GM18519 (cell line): Measurements from ENCODE around the gene STATH.
"Not testable (repeated sequence)": the region's sequence is repeated elsewhere in the genome, so short reads cannot be mapped to it uniquely, and the experiment has no call there.

Source experiments
- ATAC-seq: cut with Tn5 transposase; IDR thresholded peaks from one replicate; pipeline ENCODE4 v1.9.1; 2021; ENCODE audit warnings: mild to moderate bottlenecking, moderate library complexity; ENCODE audit not compliant: unreplicated experiment, low FRiP score

The STATH gene

DNA sequence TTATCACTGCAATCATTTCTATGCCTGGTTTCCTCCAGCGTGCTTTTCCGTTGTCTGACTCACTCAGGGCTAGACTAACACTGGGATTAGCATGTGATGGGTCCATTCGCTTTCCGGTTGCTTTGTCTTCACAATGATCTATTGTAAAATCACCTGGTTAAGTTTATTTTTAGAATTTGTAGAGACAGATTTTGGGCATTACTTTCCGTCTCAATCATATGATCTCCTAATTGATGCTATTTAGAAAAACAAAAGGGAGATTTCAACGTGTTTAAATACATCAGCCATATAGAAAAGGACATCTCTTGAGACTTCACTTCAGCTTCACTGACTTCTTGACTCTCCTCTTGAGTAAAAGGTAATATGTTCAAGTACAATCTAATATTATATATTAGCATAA lies 54.4 kb downstream of the STATH start, which contains the start of gene HTN1:
Gene HTN1 (plus strand): TSS at position 301 of the 400 bp plus-strand sequence. CDS start 2,639 bp downstream, outside the sequence.
- not testable (repeated sequence) for ATAC-seq
